OCI-LY7 (cell line): ENCODE measurements around the gene PCDH8. TPM values are rescaled to one million over a fixed set of nuclear protein-coding genes. Genes with fewer than 3 reads are reported as not detected.

Experiments
- BruUV-seq: library from RNA; stranded (reverse); fragments of 400-500 nt; replicated peaks from 2 replicates; lab custom pipeline; 2021; lab: Mats Ljungman, UMichigan
- CTCF ChIA-PET: fragments of 300-600 bp; sonication (Branson Sonifier 250); formaldehyde crosslinking; loops from one replicate; lab custom pipeline; 2022; ENCODE audit warnings: antibody characterized with exemption; ENCODE audit not compliant: unreplicated experiment; lab: Charles Lee
- POLR2A ChIA-PET: fragments of 300-600 bp; sonication (Branson Sonifier 250); formaldehyde crosslinking; loops from one replicate; lab custom pipeline; 2022; ENCODE audit warnings: antibody characterized with exemption; lab: Charles Lee
- DNase-seq: peaks from one replicate; pipeline ENCODE4 v3.0.0-alpha.2; 2015; ENCODE audit warnings: low spot score
- H2AFZ ChIP-seq: fragments of 200-600 bp; sonication (generic), shearing (Covaris generic); 2 replicates; pipeline ENCODE4 v1.6.1; 2014; ENCODE audit warnings: mild to moderate bottlenecking, antibody characterized with exemption, low read length, moderate library complexity
- H3K27ac ChIP-seq: fragments of 200-600 bp; sonication (generic); 2 replicates; pipeline ENCODE4 v1.5.1; 2014; ENCODE audit warnings: mixed run types, low read depth, mild to moderate bottlenecking, moderate library complexity, low read length, inconsistent platforms; ENCODE audit not compliant: poor library complexity, severe bottlenecking
- H3K36me3 ChIP-seq: fragments of 200-600 bp; sonication (generic); 2 replicates; pipeline ENCODE4 v1.6.1; 2014; ENCODE audit warnings: mild to moderate bottlenecking, antibody characterized with exemption, low read length, moderate library complexity, mixed read lengths; ENCODE audit not compliant: insufficient read depth
- H3K4me1 ChIP-seq: fragments of 200-600 bp; sonication (generic); 2 replicates; pipeline ENCODE4 v1.5.1; 2014; ENCODE audit warnings: mild to moderate bottlenecking, low read length; ENCODE audit not compliant: insufficient read depth, poor library complexity, severe bottlenecking
- H3K4me2 ChIP-seq: fragments of 200-600 bp; sonication (generic); 2 replicates; pipeline ENCODE4 v1.6.1; 2014; ENCODE audit warnings: mild to moderate bottlenecking, low read length
- H3K4me3 ChIP-seq: fragments of 200-600 bp; sonication (generic); 2 replicates; pipeline ENCODE4 v1.5.1; 2014; ENCODE audit warnings: mild to moderate bottlenecking, low read depth, low read length; ENCODE audit not compliant: poor library complexity, severe bottlenecking
- H3K79me2 ChIP-seq: fragments of 200-600 bp; sonication (generic); 2 replicates; pipeline ENCODE4 v1.6.1; 2016; ENCODE audit warnings: low read depth, mild to moderate bottlenecking, low read length, moderate library complexity, mixed read lengths; ENCODE audit not compliant: insufficient read depth
- H3K9me2 ChIP-seq: fragments of 200-600 bp; sonication (generic); 2 replicates; pipeline ENCODE4 v1.6.1; 2016; ENCODE audit warnings: mild to moderate bottlenecking, low read length, mixed read lengths; ENCODE audit not compliant: insufficient read depth
- H3K9me3 ChIP-seq: fragments of 200-600 bp; sonication (generic); 2 replicates; pipeline ENCODE4 v1.6.1; 2014; ENCODE audit warnings: mild to moderate bottlenecking, mixed run types, low read length, mixed read lengths
- H4K20me1 ChIP-seq: fragments of 200-600 bp; sonication (generic); 2 replicates; pipeline ENCODE4 v1.6.1; 2014; ENCODE audit warnings: mild to moderate bottlenecking, antibody characterized with exemption, low read length, moderate library complexity, mixed read lengths; ENCODE audit not compliant: insufficient read depth
- CTCF ChIP-seq: fragments of 200-600 bp; sonication (generic); conservative IDR thresholded peaks from 2 replicates; pipeline ENCODE4 v1.5.1; 2014; ENCODE audit warnings: mild to moderate bottlenecking, antibody characterized with exemption, low read length, moderate library complexity, mixed read lengths
- EZH2phosphoT487 ChIP-seq: fragments of 200-600 bp; sonication (generic); IDR thresholded peaks from 2 replicates; pipeline ENCODE4 v1.6.1; 2018; ENCODE audit warnings: low read depth, borderline replicate concordance, mild to moderate bottlenecking, mixed run types, antibody characterized with exemption, low read length, moderate library complexity, mixed read lengths
- intact Hi-C: fragments of 100-400 bp; cut with micrococcal nuclease; formaldehyde crosslinking; loops from one replicate; pipeline ENCODE4 v1.10.0; 2022; ENCODE audit not compliant: unreplicated experiment
- total RNA-seq, 2 experiments: library from RNA; depleted of rRNA in 1 of 2; stranded (reverse); fragments of >200 nt in 1 of 2; shearing (Covaris generic) in 1 of 2; gene quantifications; 2 replicates each; pipeline ENCODE4 v1.2.3, GENCODE V29; 2014 to 2022

Gene PCDH8
- total RNA-seq, 2 experiments from 2014 or later = not detected

- Histone ChIP-seq H3K27ac (no peak overlapping the region), H4K20me1 (no peaks in the 10 kb centered on the region), H3K4me2 (no peak overlapping the region), H3K9me3 (no peaks in the 10 kb centered on the region), H3K4me3 (no peak overlapping the region), H2AFZ (no peak overlapping the region), H3K36me3 (no peaks in the 10 kb centered on the region), H3K9me2 (no peaks in the 10 kb centered on the region), H3K4me1 (no peaks in the 10 kb centered on the region), H3K79me2 (no peaks in the 10 kb centered on the region)
- DNase-seq = no peak
- no peak for TF ChIP-seq CTCF
- no peak for TF ChIP-seq EZH2phosphoT487
- BruUV-seq = no TSS peak
- CTCF ChIA-PET = no interaction called here
- intact Hi-C loops = no loop called here
- POLR2A ChIA-PET = no interaction called here
Measured at GRCh38 chr13:52812941-52813340, 35.5 kb downstream of the PCDH8 start.

- TF ChIP-seq EZH2phosphoT487 = no peak
- TF ChIP-seq CTCF = no peak
- CTCF ChIA-PET = no interaction called here
- no peak overlapping the region for H3K4me3 ChIP-seq
Measured at GRCh38 chr13:52811841-52812240, 36.6 kb downstream of the PCDH8 start.

GRCh38 chr13:52810526-52810925, 37.9 kb downstream of the PCDH8 start:
- no peak overlapping the region for H3K4me3 ChIP-seq
- H3K4me2 ChIP-seq = no peak overlapping the region
- no TSS peak for BruUV-seq
- H3K9me2 ChIP-seq = no peaks in the 10 kb centered on the region
- DNase-seq = no peak
- no peak overlapping the region for H2AFZ ChIP-seq
- intact Hi-C loops = no loop called here
- ChIA-PET POLR2A (no interaction called here), CTCF (no interaction called here)
- no peaks in the 10 kb centered on the region for H3K79me2 ChIP-seq
- TF ChIP-seq EZH2phosphoT487 (no peak), CTCF (no peak)
- H3K9me3 ChIP-seq = no peaks in the 10 kb centered on the region
- H4K20me1 ChIP-seq = no peaks in the 10 kb centered on the region
- H3K4me1 ChIP-seq = no peaks in the 10 kb centered on the region
- no peaks in the 10 kb centered on the region for H3K36me3 ChIP-seq
- no peak overlapping the region for H3K27ac ChIP-seq

More at GRCh38 chr13:52811841-52812240, 36.6 kb downstream of the PCDH8 start:
- H3K9me3 ChIP-seq = no peaks in the 10 kb centered on the region
- no peaks in the 10 kb centered on the region for H3K79me2 ChIP-seq
- POLR2A ChIA-PET = no interaction called here
- H4K20me1 ChIP-seq = no peaks in the 10 kb centered on the region
- DNase-seq = no peak
- H3K4me1 ChIP-seq = no peaks in the 10 kb centered on the region
- H3K9me2 ChIP-seq = no peaks in the 10 kb centered on the region
- H3K4me2 ChIP-seq = no peak overlapping the region
- intact Hi-C loops = no loop called here
- H3K27ac ChIP-seq = no peak overlapping the region
- no TSS peak for BruUV-seq
- H2AFZ ChIP-seq = no peak overlapping the region
- no peaks in the 10 kb centered on the region for H3K36me3 ChIP-seq
